HG03066 (cell line): ENCODE measurements around the gene CADM2.
"Not testable (repeated sequence)": the region's sequence is repeated elsewhere in the genome, so short reads cannot be mapped to it uniquely, and the experiment has no call there.

Experiments used
- ATAC-seq: cut with Tn5 transposase; IDR thresholded peaks from one replicate; pipeline ENCODE4 v1.9.1; 2021; ENCODE audit warnings: low read depth; ENCODE audit not compliant: unreplicated experiment

The CADM2 gene

DNA sequence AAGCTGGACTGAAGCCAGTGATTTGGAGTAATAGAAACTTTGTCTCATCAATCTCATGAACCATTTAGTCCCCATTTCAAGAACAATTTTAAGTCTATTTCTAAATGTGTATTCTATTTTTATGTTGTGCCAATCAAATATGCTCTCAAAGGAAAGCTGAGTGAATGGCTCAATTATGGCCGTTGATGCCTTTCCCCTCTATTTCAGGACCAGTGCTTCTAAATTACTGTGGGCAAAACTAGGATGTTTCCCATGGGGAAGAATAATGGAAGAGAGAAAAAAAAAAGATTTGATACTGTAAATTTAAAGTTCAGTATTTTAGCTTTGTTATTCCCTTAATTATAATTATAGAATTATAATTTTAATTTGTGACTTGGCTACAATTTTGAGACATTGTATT lies 110.1 kb downstream of the CADM2 start:
- ATAC-seq: no peak

DNA sequence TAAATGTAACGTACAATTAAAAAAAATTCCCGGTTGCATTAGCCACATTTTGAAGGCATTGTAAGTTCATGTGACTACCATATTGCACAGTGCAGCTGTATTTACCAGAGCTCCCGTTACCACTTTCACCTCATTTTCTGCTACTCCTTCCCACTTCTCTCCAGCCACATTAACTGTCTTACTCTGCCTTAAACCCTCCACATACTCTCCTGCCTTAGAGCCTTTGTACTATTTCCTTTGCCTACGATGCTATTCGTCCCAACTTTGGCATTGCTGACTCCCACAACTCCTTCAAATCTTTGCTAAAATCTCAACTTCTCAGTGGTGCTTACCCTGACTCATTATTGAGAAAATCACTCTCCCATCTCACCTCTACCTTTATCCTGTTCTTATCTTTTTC lies 115.2 kb downstream of the CADM2 start:
- no peak for ATAC-seq

DNA sequence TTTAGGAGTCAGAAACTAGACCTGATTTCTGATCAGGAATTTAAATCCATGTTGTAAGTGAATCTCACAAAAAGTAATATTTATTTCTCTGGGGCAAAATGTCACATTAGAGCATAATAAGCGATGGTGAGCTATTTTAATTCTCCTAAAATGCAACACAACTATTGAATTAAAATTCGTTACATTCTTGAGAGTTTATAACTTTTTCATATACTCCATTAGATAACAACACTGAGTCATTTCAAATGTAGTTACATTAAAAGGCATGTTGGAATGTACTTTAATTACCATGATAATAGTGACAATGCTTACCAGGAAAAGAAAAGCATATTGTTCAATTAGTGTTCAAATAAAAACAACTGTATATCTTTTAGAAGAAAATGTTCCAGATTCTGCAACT lies 116.9 kb downstream of the CADM2 start:
- no peak for ATAC-seq

DNA sequence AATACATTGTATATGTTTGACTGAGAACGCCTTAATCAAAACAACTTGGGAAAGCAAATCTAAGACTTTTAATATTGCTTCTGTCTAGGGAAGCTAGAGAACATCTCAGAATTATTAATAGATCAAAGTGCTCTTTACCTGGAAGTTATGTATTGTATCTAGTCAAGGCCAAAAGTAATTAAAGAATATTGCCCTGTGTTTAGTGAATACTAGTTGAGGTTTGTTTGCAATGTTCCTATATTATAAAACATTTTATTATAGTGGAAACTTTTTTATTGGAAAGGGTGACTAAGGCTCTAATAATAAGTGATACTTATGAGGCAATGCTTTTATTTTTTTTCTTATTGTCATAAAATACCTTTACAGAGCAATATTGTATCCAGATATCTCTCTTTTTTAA lies 118.2 kb downstream of the CADM2 start:
- no peak for ATAC-seq

DNA sequence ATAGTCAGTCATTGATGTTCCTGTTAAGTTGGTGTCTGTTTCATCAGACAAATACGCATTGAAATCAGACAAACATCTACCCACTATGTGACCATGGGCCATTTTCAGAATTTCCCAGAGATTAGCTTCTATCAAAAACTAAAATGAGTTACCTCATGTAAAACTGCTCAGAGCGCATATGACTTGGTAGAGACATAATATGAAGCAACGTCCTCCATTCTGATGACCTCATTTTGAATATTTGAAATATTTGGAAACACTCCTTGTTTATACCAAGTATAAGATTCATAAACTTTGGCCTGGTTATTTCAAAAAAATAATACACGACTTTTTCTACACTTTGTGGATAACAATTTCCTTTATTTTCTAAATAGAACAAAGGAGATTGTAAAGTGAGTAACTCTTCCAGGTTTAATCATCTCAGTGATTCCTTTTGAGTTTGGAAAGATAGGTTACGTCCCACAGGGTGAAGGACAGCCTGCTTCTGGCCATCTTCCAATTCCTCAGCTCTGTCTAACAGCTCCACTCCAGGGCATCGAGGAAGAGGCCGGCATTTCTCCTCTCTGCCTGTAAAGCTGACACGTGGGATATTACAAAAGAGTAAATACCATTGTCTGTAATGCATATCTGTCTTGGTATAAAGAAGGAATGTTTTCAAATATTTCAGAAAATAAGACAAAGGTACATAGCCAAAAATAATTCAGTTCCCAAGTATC lies 122.6 kb downstream of the CADM2 start:
- no peak for ATAC-seq

DNA sequence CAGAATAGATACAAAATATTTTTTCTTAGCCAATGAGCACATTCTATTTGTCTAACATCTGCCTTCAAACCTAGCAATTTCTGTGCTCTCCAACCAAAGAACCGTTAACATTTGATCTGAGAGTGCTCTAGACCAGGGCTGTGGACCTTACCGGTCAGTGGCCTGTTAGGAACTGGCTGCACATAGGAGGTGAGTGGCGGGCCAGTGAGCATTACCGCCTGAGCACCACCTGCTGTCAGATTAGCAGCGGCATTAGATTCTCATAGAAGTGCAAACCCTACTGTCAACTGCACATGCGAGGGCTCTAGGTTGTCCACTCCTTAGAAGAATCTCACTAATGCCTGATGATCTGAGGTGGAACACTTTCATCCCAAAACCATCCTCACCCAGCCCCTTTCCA lies 131.7 kb downstream of the CADM2 start:
- no peak for ATAC-seq

DNA sequence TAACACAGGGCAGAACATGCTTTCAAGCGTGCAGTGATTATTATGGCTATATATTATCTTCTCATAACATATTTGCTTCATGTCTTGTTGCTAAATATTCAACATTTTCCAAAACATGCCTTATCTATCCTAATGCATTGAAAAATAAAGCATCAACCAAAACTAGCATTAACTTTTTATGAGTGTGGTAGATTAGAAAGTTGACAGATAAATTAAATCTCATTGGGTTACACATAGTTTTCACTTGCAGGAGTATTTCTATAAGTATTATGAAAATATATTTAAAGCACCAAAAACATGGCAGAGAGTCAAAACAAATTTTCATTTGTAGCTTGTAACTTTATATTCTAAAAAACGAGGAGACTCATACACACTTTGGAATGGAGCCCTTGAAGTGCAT lies 141.5 kb downstream of the CADM2 start:
- ATAC-seq: no peak

DNA sequence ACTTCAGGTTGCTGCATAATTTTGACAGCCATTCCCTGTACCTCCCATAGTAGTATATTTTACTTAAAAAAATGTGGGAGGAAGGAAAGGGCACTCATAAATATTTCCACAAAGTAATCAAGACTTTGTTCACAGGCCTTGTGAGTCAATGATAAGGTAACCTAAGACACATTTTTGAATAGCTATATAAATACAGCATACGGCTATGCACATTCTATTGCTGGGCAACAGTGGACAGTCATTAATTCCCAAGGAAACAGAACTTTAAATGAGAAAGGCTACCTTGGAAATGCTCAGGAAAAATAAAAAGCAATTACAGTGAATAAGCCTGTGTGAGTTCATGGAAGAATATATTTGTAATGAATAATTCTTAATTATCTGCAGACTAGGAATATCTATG lies 144.0 kb downstream of the CADM2 start:
- no peak for ATAC-seq

DNA sequence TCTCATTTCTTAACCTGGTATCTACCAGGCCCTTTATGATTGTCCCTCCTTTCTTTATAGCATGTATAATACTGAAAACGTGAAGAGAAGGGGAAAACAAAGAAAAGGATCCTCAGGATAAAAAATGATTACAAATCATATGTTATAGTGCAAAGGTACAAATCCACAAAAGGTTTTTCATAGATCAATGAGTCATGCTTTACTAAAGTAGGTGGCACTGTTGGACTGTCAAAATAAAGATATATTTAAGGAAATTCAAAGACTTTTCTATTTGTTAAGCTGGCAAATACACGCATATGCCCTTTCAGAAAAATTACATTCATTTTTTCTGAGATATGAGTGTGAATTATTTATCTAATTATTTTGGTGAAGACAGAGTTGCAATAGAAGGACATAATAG lies 151.6 kb downstream of the CADM2 start:
- ATAC-seq: no peak

DNA sequence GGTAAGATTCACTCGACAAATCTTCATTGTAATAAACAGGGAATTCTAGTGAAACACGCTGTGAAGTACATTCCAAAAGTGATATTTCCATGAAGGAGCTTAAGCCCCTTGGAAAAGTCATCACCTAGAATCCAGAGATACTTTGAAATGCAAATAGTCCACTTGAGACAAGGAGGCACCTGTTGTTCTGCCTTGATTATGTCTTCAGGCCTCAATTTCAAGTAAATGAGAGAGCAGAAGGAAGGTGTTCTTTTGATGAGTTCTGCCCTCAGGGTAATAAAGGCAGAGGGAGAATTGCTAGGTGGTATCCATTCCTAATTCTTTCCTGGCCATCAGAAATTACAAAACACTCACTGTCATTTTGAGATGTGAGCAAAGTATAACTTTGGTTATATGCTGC lies 162.1 kb downstream of the CADM2 start:
- no peak for ATAC-seq

DNA sequence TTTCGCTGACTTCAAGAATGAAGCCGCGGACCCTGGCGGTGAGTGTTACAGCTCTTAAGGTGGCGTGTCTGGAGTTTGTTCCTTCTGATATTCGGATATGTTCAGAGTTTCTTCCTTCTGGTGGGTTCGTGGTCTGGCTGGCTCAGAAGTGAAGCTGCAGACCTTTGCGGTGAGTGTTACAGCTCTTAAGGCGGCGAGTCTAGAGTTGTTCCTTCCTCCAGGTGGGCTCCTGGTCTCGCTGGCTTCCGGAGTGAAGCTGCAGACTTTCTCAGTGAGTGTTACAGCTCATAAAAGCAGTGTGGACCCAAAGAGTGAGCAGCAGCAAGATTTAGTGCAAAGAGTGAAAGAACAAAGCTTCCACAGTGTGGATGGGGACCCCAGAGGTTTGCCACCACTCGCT lies 174.1 kb downstream of the CADM2 start:
- not testable (repeated sequence) for ATAC-seq

DNA sequence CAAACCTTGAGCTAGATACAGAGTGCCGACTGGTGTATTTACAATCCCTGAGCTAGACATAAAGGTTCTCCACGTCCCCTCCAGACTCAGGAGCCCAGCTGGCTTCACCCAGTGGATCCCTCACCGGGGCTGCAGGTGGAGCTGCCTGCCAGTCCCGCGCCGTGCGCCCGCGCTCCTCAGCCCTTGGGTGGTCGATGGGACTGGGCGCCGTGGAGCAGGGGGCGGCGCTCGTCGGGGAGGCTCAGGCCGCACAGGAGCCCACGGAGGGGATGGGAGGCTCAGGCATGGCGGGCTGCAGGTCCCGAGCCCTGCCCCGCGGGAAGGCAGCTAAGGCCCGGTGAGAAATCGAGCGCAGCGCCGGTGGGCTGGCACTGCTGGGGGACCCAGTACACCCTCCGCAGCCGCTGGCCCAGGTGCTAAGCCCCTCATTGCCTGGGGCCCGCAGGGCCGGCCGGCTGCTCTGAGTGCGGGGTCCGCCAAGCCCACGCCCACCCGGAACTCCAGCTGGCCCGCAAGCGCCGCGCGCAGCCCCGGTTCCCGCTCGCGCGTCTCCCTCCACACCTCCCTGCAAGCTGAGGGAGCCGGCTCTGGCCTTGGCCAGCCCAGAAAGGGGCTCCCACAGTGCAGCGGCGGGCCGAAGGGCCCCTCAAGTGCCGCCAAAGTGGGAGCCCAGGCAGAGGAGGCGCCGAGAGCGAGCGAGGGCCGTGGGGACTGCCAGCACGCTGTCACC lies 175.1 kb downstream of the CADM2 start:
- not testable (repeated sequence) for ATAC-seq

DNA sequence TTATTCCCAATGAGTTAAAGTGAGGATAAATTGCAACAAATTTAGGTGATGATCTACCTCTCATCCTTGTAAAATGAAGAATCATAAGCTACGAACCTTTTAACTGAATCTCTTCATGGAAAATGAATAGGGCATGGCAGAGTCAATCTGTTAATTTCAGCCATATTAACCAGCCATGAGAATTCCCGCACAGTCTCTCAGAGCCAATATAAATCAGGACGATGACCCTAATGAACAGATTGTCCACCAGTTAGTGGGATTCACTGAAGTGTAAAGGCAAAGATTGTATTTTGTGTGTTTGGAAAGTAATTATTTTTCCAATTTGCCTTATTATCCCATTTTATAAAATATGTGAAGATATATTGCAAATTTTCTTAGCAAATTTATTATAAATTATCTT lies 183.8 kb downstream of the CADM2 start:
- ATAC-seq: no peak

DNA sequence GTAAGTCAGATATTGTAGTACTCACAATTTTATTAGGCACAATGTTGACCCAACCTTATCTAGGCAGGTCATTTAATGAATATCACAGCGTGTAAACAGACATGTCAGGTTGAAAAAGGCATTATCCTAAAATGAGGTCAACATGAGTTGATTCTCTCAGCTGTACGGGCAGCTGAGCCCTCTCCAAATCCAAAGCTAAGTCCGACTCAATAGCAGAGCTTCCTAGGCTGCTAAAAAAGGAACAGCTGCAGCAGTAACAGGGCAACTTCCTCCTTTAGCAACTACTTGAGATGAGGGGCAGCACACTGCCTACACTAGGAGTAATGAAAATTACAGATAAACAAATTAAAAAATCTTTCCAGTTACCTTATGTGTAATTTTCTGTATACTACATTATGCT lies 189.2 kb downstream of the CADM2 start:
- no peak for ATAC-seq

DNA sequence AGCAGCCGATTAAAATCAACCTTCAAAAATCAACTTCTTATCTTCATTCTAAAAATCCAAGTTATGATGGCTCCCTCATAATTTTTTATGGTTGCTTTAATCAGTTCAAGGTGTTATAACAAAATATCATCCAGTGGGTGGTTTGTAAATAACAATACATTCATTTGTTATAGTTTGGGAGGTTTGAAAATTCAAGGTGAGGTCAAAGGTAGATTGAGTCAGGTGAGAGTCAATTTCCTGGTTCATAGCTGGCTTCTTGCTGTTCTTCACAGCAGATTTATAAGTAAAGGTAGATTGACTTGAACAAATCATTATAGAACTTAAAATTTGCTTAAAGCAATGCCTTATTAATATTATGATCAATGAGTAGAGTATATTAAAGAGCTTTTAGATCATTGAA lies 192.8 kb downstream of the CADM2 start:
- no peak for ATAC-seq

DNA sequence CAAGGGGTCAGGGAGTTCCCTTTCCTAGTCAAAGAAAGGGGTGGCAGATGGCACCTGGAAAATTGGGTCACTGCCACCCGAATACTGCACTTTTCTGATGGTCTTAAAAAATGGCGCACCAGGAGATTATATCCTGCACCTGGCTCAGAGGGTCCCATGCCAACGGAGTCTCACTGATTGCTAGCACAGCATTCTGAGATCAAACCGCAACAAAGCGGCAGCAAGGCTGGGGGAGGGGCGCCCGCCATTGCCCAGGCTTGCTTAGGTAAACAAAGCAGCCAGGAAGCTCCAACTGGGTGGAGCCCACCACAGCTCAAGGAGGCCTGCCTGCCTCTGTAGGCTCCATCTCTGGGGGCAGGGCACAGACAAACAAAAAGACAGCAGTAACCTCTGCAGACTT lies 194.5 kb downstream of the CADM2 start:
- not testable (repeated sequence) for ATAC-seq

DNA sequence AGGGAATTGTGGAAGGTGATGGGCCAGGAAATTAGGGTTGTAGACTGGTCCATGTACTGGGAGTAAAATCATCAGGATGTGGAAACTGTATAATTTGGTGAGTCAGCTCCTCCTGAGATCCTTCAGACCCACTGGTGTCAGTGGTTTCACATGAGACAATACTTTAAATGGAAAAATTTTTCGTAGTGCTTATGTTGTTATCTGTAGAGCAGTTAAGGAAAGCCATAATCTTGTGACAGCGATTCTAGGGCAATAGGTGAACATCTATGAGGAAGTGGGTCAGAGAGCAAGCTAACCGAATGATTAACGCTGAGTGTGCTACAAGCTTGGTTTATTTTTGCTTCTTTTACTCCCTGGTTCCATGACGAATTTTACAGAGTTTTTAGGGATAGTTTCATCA lies 200.6 kb downstream of the CADM2 start:
- ATAC-seq: no peak

DNA sequence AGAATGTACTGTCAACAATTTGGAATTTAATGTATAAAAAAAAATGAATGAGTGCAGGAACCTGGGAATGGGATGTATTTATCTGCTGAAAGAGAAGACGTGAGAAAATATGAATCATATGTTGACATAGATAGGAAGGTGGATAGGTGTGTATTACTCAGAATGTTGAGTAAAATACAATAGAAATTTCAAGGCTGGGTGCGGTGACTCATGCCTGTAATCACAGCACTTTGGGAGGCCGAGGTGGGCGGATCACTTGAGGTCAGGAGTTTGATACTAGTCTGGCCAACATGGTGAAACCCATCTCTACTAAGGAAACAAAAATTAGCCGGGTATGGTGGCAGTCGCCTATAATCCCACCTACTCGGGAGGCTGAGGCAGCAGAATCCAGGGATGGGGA lies 202.8 kb downstream of the CADM2 start:
- ATAC-seq: no peak

DNA sequence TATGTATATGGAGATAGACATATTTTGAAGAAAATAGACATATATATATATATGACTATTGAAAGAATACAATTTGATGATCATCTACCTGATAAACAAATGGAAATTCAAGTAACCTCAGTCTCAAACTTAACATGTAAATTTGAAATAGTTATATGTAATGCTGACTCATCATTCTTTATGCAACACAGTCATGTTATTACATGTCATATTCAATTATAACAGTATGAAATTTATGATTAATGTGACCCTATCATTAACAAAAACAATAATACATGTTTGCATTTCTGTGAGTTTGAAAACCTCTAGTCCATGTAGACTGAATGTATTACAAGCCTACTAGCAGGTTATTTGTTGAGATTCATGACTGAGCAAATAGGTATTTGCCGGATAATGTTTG lies 204.1 kb downstream of the CADM2 start:
- no peak for ATAC-seq

DNA sequence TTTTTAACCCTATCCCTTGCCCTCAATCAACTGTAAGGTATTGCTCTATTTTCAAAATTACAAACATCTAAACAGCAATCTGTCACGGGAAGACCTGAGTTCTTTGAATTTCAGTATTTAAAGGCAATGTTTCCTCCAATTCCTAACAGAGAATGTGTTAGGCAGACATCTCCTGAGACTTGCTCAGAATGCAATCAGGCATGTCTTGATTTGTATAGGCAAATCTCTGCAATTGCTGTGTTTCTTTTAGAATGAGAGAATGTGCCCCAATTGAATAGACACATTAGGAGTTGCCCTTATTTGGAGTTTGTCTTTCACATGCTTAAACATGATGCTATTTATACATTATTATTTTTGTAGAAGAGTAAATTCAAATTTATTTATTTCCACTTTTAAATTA lies 205.6 kb downstream of the CADM2 start:
- no peak for ATAC-seq

DNA sequence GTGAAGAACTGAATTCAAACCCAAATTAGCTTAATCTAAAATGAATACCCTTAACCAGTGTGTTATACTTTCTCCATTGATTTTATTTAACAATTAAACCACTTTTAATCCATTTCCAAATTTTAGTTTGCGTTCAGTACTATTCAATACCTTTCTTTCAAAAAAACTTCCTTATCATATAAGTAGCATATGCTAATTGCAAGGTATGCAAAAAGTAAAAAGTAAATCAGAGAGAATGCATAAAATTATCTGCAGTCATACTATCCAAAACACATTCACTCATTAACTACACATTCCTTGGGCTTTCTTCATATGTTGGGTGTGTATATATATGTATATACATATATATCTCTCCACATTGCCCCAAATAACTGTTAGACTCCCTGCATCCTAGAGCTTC lies 208.8 kb downstream of the CADM2 start:
- ATAC-seq: no peak

DNA sequence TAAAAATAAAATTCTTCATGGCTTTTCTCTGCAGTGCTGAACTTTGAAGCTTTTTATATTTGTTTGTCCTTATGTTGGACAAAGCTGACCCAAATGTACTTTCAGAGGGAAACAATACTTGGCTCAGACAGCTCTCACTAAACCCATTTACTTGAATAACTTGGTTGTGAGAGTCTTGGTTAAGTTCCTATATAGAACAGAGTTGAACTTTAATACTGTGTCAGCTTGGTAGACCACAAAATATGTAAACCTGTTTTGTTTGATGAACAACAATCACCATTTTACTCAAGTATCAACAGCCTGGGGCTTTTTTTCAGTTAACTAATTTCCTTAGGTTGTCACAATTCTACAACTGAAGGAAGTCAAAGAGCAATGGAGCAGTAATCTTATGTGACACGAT lies 211.9 kb downstream of the CADM2 start:
- no peak for ATAC-seq
